22Rv1 (cell line): ENCODE measurements around the gene FZD10.

Experiments used
- H3K27ac ChIP-seq: fragments of 450-650 bp; 2 replicates; pipeline ENCODE4 v1.5.1; 2017
- ZFX ChIP-seq: fragments of 450-650 bp; IDR thresholded peaks from 2 replicates; pipeline ENCODE4 v1.6.1; 2017; ENCODE audit warnings: antibody characterized with exemption, borderline replicate concordance
- TF ChIP-seq, protein P1 (sequence below): fragments of 450-650 bp; IDR thresholded peaks from 2 replicates; pipeline ENCODE4 v1.5.1; 2017; ENCODE audit warnings: mild to moderate bottlenecking

Gene FZD10

DNA sequence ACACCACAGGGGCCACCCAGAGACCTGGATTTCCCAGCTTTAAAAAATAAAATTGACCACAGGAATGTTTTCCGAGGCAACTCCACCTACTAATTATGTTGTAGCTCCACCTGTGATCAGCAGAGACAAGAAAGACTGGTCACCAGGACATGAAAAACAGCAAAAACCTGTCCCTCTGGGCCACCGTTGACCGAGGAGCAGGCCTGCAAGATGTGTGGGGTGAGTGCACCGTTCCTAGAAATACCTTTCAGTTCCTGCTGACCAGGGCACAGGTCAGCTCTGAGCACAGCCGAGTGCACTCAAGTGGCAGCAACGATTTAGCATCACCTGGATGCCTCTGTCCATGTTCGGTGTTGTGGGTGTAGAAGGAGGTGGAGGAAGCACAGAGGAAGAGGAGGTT lies 16.9 kb downstream of the FZD10 start:
- TF ChIP-seq, protein P1, sequence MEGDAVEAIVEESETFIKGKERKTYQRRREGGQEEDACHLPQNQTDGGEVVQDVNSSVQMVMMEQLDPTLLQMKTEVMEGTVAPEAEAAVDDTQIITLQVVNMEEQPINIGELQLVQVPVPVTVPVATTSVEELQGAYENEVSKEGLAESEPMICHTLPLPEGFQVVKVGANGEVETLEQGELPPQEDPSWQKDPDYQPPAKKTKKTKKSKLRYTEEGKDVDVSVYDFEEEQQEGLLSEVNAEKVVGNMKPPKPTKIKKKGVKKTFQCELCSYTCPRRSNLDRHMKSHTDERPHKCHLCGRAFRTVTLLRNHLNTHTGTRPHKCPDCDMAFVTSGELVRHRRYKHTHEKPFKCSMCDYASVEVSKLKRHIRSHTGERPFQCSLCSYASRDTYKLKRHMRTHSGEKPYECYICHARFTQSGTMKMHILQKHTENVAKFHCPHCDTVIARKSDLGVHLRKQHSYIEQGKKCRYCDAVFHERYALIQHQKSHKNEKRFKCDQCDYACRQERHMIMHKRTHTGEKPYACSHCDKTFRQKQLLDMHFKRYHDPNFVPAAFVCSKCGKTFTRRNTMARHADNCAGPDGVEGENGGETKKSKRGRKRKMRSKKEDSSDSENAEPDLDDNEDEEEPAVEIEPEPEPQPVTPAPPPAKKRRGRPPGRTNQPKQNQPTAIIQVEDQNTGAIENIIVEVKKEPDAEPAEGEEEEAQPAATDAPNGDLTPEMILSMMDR: no peak
- no peak for TF ChIP-seq ZFX
- H3K27ac ChIP-seq: no peak overlapping the region

DNA sequence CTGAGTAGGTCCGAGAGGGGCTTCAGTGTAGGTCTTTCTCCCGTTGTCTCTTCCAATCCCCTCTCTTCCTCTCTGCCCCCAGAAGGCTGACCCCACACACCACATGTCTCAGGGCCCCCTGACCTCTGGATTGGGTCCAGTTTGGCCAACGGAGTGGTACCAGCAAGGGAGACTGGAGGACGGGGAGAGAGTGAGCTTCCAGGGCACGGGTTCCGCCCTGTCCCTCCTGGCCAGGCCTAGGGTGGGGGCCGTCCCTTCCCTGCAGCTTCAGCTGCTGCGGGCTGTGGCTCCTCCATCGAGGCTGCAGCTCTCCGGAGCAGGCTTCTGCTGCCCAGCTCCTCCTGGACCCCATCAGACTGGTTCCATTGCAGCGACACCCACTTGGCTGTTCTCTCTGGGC lies 17.4 kb downstream of the FZD10 start:
- TF ChIP-seq, protein P1: no peak
- TF ChIP-seq ZFX: no peak
- H3K27ac ChIP-seq: no peak overlapping the region

DNA sequence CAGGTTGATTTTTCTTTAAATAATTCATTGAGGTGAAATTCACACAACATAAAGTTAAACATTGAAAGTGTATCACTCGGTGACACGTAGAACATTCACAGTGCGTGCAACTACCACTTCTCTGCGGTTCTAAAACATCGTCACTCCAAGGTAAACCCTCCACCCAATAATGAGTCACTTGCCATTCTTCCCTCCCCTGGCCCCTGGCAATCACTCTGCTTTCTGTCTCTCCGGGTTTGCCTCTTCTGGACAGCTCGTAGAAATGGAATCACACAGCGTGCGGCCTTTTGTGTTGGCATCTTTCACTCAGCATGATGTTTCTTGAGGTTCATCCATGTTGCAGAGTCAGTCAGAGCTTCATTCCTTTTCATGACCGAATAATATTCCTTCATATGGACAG lies 18.9 kb downstream of the FZD10 start:
- TF ChIP-seq, protein P1: no peak
- no peak for TF ChIP-seq ZFX

DNA sequence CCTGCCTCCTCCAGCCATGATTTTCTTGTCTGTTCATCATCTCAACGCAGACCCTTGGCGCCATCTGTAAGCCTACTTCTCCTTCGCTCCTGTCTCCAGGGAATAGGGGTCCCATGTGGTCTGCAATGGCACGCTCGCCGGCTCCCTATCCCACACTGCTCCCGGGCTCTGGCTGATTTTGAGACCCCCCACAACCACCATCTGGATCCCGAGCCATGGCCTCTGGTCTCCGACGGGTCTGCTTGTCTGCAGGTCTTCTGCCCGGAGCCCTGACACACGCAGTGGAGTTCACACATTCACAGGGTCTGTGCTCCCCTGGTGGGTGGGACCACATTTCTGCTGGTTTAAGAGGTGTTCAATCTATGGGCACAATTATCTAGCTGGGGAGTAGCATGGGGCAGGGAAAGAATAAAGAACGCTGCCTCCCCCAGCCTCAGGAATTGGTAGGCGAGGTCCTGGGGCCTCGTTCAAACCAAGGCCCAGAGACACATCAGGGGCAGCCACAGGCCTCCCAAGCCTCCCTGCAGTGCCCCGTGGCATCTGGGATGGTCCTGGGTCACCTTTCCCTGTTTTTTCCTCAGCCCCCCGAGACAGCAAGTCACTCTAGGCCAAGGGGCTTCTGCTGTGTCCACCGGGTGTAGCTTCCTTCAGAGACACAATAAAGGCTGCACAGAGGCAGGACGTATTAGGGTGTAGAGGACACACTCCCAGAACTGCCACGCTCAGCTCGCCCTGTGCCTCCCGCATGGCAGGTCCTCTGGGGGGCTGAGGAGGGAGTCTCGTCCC lies 21.5 kb downstream of the FZD10 start:
- H3K27ac ChIP-seq: no peak overlapping the region
- no peak for TF ChIP-seq ZFX
- TF ChIP-seq, protein P1: no peak

More for the DNA sequence above, 18.9 kb downstream of the FZD10 start:
- no peak overlapping the region for H3K27ac ChIP-seq

DNA sequence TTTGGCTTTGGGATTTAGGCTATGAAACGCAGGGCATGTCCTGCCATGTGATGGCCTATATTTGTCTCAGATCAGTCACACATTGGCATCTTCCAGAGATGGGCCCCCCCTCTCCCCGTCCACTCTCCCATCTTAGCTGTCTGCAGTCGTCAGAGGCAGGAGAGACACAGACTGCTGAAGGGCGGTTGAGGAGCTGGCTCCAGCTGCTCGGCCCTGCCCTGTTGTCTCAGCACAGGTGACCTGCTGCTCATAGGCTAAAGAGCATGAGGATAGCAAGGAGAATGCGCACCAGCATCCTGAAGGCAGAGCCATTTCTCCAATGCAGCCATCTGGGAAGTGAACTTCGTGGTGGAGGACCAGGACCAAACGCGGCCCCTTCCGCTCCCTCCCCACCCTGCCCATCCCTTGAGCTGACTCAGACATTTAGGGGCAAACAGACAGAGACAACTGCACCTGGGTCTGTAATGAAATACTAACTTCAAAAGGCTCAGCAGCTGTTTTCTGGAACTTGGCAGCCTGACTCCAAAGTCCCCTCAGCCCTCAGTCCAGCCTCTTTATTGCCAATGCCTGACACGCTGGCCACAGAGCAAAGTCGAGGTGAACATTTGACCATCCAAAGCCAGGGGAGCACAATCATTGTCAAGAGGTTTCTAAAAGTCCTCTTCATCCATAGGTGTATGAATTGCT lies 22.3 kb downstream of the FZD10 start:
- H3K27ac ChIP-seq: no peak overlapping the region
- TF ChIP-seq, protein P1: no peak
- no peak for TF ChIP-seq ZFX

DNA sequence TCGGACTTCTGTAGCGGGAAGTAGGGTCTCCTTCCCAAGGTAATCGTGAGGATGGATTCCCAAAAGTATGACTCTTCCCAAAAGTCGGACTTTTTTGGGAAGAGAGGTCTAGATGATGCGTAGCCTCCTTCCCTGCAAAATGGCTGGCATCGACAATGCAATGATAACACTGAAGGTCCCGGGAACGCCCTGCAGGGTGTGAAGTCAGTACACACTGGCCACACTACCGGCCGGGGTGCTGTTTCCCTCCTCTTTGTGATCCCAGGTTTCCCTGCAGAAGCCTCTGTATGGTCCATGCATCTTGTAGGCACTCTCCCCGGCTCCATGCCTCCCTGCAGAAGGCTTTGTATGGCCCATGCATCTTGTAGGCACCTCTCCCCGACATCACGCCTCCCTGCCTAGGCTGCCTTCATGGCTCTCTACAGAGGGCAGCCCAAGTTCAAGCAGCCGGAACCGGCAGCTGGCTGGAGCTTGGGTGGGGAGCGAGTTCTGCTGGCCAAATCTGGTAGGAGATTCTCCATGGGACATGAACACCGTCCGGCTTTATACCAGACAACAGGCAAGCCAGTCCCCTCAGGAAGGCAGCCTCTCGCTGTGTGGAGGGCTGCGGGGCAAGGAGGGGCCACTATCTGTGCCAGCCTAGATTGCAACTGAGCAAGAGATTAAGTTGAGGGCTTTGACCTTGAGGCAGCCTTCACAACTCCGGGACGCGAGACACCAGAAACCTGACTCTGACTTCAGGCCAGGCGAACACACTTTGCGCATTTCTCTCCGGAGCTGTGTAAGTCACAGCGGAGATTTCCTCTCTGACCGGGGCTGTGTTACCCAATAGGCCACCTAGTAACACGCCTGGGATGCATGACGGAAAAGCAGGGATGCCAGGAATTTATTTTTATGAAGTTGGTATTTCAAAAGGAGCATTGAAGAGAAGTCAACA lies 23.5 kb downstream of the FZD10 start:
- H3K27ac ChIP-seq: no peak overlapping the region
- TF ChIP-seq, protein P1: no peak
- TF ChIP-seq ZFX: no peak
